GM12878 (cell line): ENCODE measurements around the gene TBCE. TPM values are rescaled to one million over a fixed set of nuclear protein-coding genes. Genes with fewer than 3 reads are reported as not detected.

Experiments
- ATAC-seq: fragments of 200-7000 bp; cut with Tn5 transposase; 3 replicates; pipeline ENCODE4 v1.9.1; 2020; ENCODE audit warnings: mild to moderate bottlenecking, moderate library complexity
- BruUV-seq: library from RNA; stranded (reverse); fragments of 400-500 nt; replicated peaks from 2 replicates; lab custom pipeline; 2021; lab: Mats Ljungman, UMichigan
- CTCF ChIA-PET: fragments of 300-600 bp; sonication (Branson Sonifier 250); formaldehyde crosslinking; extraction: SDS; loops from one replicate; lab custom pipeline; 2021; ENCODE audit warnings: inconsistent platforms; lab: Yijun Ruan, JAX
- POLR2A ChIA-PET: fragments of 350-600 bp; formaldehyde crosslinking; extraction: SDS; loops from one replicate; lab custom pipeline; 2021; ENCODE audit warnings: inconsistent platforms; lab: Charles Lee
- RAD21 ChIA-PET: fragments of 300-600 bp; sonication (Branson Sonifier 250); formaldehyde crosslinking; loops from one replicate; lab custom pipeline; 2023; ENCODE audit warnings: antibody characterized with exemption; ENCODE audit not compliant: unreplicated experiment; lab: Charles Lee
- SMC1A ChIA-PET: fragments of 300-600 bp; sonication (Branson Sonifier 250); formaldehyde crosslinking; loops from one replicate; lab custom pipeline; 2023; ENCODE audit not compliant: unreplicated experiment, uncharacterized antibody; lab: Charles Lee
- DNase-seq: peaks from one replicate; pipeline ENCODE4 v3.0.0-alpha.2; 2011; ENCODE audit warnings: low read depth, low spot score
- FAIRE-seq: peaks from 3 replicates; lab custom pipeline; 2011; peaks lifted over from hg19 to GRCh38; lab: Jason Lieb, UNC
- H2AFZ ChIP-seq: 2 replicates; pipeline ENCODE4 v1.6.0; 2011; ENCODE audit warnings: low read depth, low read length, control low read depth; ENCODE audit not compliant: control insufficient read depth
- H3K27ac ChIP-seq: 2 replicates; pipeline ENCODE4 v1.5.1; 2011; ENCODE audit warnings: control low read depth; ENCODE audit not compliant: control insufficient read depth, insufficient read depth
- H3K27me3 ChIP-seq, 2 experiments: replicated peaks in 1 of 2; 2 replicates each; pipeline versions ENCODE4 v1.6.0 to v1.6.1; 2011; ENCODE audit warnings: low read length in 1 of 2; ENCODE audit not compliant: control insufficient read depth in 2 of 2, insufficient read depth in 2 of 2
- H3K36me3 ChIP-seq, 2 experiments: 2 replicates each; pipeline ENCODE4 v1.5.1; 2011; ENCODE audit warnings: low read length in 1 of 2; ENCODE audit not compliant: control insufficient read depth in 2 of 2, insufficient read depth in 2 of 2
- H3K4me1 ChIP-seq: 2 replicates; pipeline ENCODE4 v1.6.1; 2011; ENCODE audit warnings: mild to moderate bottlenecking, low read length, moderate library complexity, mixed read lengths; ENCODE audit not compliant: control insufficient read depth, insufficient read depth
- H3K4me2 ChIP-seq: 2 replicates; pipeline ENCODE4 v1.6.0; 2011; ENCODE audit warnings: control low read depth; ENCODE audit not compliant: control insufficient read depth, insufficient read depth
- H3K4me3 ChIP-seq: fragments of 200-600 bp; sonication (generic); 2 replicates; pipeline ENCODE4 v1.5.1; 2016
- H3K79me2 ChIP-seq: 2 replicates; pipeline ENCODE4 v1.6.0; 2011; ENCODE audit warnings: low read length; ENCODE audit not compliant: control insufficient read depth, insufficient read depth
- H3K9ac ChIP-seq: 2 replicates; pipeline ENCODE4 v1.8.0; 2011; ENCODE audit warnings: low read length, control low read depth, mixed read lengths; ENCODE audit not compliant: control insufficient read depth, insufficient read depth
- H3K9me3 ChIP-seq: replicated peaks from 3 replicates; pipeline ENCODE4 v1.5.1; 2011; ENCODE audit warnings: mild to moderate bottlenecking, low read length; ENCODE audit not compliant: control insufficient read depth, insufficient read depth
- H4K20me1 ChIP-seq: 2 replicates; pipeline ENCODE4 v1.6.0; 2011; ENCODE audit not compliant: control insufficient read depth, insufficient read depth
- CBFB ChIP-seq: IDR thresholded peaks from 2 replicates; pipeline ENCODE4 v1.6.1; 2016; ENCODE audit warnings: antibody characterized with exemption, low read depth
- HDGF ChIP-seq: fragments of 450-650 bp; IDR thresholded peaks from 2 replicates; pipeline ENCODE4 v1.6.1; 2016; ENCODE audit warnings: antibody characterized with exemption
- POLR2AphosphoS2 ChIP-seq: IDR thresholded peaks from 2 replicates; pipeline ENCODE4 v1.6.1; 2011; ENCODE audit warnings: low read depth, mild to moderate bottlenecking, low read length, improper control_type of control experiment, moderate library complexity
- RCOR1 ChIP-seq: conservative IDR thresholded peaks from 2 replicates; pipeline ENCODE4 v1.6.1; 2012; ENCODE audit warnings: low read depth, low read length, improper control_type of control experiment
- WRNIP1 ChIP-seq: IDR thresholded peaks from 2 replicates; pipeline ENCODE4 v1.6.1; 2011; ENCODE audit warnings: low read depth, low read length, improper control_type of control experiment, borderline replicate concordance
- ZNF24 ChIP-seq: fragments of 450-650 bp; IDR thresholded peaks from 2 replicates; pipeline ENCODE4 v1.6.1; 2017; ENCODE audit warnings: antibody characterized with exemption, mild to moderate bottlenecking
- WGBS: methylation state at CpG from one replicate; pipeline ENCODE4 v1.1.6; 2016; ENCODE audit warnings: low lambda C conversion rate; ENCODE audit not compliant: insufficient replicate concordance, insufficient coverage; ENCODE audit errors: missing lambda C conversion rate; 5-methylcytosine and 5-hydroxymethylcytosine counted together
- in situ Hi-C: fragments of 300-500 bp; cut with MboI; formaldehyde crosslinking; loops from 9 replicates; pipeline ENCODE4 v1.14.3; 2018; ENCODE audit warnings: mixed read lengths
- intact Hi-C: fragments of 100-400 bp; cut with micrococcal nuclease; formaldehyde crosslinking; loops from one replicate; pipeline ENCODE4 v1.14.2; 2022; ENCODE audit not compliant: unreplicated experiment
- polyA plus RNA-seq, 11 experiments: library from polyadenylated mRNA; depleted of rRNA in 4 of 11; unstranded in 6 of 11; stranded (reverse) in 5 of 11; fragments of >200 nt; fragmentation: Nextera tagmentation in 4 of 11; fragmentation: Illumina TruSeq in 1 of 11; extraction: Ambion mirVana in 4 of 11; extraction: Trizol in 1 of 11; gene quantifications; 1 replicate in 1 of 11; 2 replicates in 10 of 11; pipeline versions ENCODE4 v1.2.1 to v1.2.3, GENCODE V29; 2011 to 2016; ENCODE audit warnings: inconsistent platforms in 2 of 11, missing spikeins in 2 of 11, low read depth in 1 of 11
- total RNA-seq, 4 experiments: library from RNA; depleted of rRNA in 3 of 4; stranded (reverse); fragments of >200 nt in 3 of 4; fragmentation: Illumina TruSeq in 1 of 4; extraction: Trizol in 1 of 4; gene quantifications; 2 replicates each; pipeline versions ENCODE4 v1.2.1 to v1.2.3, GENCODE V29; 2013 to 2021
- TF ChIP-seq, protein P1 (sequence below): fragments of 450-650 bp; IDR thresholded peaks from 2 replicates; pipeline ENCODE4 v1.6.1; 2017; ENCODE audit warnings: mild to moderate bottlenecking, moderate library complexity
- TF ChIP-seq, protein P2 (sequence below): fragments of 450-650 bp; IDR thresholded peaks from 2 replicates; pipeline ENCODE4 v1.6.1; 2014; ENCODE audit warnings: mild to moderate bottlenecking
- TF ChIP-seq, protein P3 (sequence below): fragments of 450-650 bp; formaldehyde crosslinking; IDR thresholded peaks from 2 replicates; pipeline ENCODE4 v1.4.0; 2020; ENCODE audit warnings: mild to moderate bottlenecking, moderate library complexity
- TF ChIP-seq, protein P4 (sequence below): fragments of 450-650 bp; IDR thresholded peaks from 2 replicates; pipeline ENCODE4 v1.6.1; 2017; ENCODE audit warnings: borderline replicate concordance

The TBCE gene
- total and polyA plus RNA-seq, 10 of the 15 experiments (the other 5 are each of a cell fraction or from before 2014, with no cell fraction given) = 22.7 to 48.7 (median 29.2) TPM

DNA sequence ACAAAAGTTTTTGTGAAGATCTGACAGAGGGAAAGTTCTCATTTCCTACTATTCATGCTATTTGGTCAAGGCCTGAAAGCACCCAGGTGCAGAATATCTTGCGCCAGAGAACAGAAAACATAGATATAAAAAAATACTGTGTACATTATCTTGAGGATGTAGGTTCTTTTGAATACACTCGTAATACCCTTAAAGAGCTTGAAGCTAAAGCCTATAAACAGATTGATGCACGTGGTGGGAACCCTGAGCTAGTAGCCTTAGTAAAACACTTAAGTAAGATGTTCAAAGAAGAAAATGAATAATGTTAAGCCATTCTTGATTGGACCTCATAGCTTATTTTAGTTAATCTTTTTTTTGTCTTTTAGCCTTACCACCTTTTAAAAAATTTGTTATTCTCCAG is 24.8 kb upstream of the TBCE start:
- no peak for TF ChIP-seq HDGF
- TF ChIP-seq RCOR1 = no peak
- no peak for TF ChIP-seq CBFB
- TF ChIP-seq, protein P1, sequence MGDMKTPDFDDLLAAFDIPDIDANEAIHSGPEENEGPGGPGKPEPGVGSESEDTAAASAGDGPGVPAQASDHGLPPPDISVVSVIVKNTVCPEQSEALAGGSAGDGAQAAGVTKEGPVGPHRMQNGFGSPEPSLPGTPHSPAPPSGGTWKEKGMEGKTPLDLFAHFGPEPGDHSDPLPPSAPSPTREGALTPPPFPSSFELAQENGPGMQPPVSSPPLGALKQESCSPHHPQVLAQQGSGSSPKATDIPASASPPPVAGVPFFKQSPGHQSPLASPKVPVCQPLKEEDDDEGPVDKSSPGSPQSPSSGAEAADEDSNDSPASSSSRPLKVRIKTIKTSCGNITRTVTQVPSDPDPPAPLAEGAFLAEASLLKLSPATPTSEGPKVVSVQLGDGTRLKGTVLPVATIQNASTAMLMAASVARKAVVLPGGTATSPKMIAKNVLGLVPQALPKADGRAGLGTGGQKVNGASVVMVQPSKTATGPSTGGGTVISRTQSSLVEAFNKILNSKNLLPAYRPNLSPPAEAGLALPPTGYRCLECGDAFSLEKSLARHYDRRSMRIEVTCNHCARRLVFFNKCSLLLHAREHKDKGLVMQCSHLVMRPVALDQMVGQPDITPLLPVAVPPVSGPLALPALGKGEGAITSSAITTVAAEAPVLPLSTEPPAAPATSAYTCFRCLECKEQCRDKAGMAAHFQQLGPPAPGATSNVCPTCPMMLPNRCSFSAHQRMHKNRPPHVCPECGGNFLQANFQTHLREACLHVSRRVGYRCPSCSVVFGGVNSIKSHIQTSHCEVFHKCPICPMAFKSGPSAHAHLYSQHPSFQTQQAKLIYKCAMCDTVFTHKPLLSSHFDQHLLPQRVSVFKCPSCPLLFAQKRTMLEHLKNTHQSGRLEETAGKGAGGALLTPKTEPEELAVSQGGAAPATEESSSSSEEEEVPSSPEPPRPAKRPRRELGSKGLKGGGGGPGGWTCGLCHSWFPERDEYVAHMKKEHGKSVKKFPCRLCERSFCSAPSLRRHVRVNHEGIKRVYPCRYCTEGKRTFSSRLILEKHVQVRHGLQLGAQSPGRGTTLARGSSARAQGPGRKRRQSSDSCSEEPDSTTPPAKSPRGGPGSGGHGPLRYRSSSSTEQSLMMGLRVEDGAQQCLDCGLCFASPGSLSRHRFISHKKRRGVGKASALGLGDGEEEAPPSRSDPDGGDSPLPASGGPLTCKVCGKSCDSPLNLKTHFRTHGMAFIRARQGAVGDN = no peak
- TF ChIP-seq, protein P2, sequence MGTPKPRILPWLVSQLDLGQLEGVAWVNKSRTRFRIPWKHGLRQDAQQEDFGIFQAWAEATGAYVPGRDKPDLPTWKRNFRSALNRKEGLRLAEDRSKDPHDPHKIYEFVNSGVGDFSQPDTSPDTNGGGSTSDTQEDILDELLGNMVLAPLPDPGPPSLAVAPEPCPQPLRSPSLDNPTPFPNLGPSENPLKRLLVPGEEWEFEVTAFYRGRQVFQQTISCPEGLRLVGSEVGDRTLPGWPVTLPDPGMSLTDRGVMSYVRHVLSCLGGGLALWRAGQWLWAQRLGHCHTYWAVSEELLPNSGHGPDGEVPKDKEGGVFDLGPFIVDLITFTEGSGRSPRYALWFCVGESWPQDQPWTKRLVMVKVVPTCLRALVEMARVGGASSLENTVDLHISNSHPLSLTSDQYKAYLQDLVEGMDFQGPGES = no peak
- TF ChIP-seq ZNF24 = no peak
- TF ChIP-seq POLR2AphosphoS2 = no peak
- TF ChIP-seq, protein P3, sequence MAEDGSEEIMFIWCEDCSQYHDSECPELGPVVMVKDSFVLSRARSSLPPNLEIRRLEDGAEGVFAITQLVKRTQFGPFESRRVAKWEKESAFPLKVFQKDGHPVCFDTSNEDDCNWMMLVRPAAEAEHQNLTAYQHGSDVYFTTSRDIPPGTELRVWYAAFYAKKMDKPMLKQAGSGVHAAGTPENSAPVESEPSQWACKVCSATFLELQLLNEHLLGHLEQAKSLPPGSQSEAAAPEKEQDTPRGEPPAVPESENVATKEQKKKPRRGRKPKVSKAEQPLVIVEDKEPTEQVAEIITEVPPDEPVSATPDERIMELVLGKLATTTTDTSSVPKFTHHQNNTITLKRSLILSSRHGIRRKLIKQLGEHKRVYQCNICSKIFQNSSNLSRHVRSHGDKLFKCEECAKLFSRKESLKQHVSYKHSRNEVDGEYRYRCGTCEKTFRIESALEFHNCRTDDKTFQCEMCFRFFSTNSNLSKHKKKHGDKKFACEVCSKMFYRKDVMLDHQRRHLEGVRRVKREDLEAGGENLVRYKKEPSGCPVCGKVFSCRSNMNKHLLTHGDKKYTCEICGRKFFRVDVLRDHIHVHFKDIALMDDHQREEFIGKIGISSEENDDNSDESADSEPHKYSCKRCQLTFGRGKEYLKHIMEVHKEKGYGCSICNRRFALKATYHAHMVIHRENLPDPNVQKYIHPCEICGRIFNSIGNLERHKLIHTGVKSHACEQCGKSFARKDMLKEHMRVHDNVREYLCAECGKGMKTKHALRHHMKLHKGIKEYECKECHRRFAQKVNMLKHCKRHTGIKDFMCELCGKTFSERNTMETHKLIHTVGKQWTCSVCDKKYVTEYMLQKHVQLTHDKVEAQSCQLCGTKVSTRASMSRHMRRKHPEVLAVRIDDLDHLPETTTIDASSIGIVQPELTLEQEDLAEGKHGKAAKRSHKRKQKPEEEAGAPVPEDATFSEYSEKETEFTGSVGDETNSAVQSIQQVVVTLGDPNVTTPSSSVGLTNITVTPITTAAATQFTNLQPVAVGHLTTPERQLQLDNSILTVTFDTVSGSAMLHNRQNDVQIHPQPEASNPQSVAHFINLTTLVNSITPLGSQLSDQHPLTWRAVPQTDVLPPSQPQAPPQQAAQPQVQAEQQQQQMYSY (CRISPR knock-in tag) = no peak
- no peak for TF ChIP-seq WRNIP1
- TF ChIP-seq, protein P4, sequence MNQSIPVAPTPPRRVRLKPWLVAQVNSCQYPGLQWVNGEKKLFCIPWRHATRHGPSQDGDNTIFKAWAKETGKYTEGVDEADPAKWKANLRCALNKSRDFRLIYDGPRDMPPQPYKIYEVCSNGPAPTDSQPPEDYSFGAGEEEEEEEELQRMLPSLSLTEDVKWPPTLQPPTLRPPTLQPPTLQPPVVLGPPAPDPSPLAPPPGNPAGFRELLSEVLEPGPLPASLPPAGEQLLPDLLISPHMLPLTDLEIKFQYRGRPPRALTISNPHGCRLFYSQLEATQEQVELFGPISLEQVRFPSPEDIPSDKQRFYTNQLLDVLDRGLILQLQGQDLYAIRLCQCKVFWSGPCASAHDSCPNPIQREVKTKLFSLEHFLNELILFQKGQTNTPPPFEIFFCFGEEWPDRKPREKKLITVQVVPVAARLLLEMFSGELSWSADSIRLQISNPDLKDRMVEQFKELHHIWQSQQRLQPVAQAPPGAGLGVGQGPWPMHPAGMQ = no peak
- Histone ChIP-seq H4K20me1 (no peaks in the 10 kb centered on the region), H3K27me3 (no peaks in the 10 kb centered on the region), H3K36me3 (peaks cover 0 to 5% of the 10 kb centered on the region in 2 experiments; a peak in 1 of 4 replicates), H3K79me2 (no peaks in the 10 kb centered on the region), H3K27ac (no peak overlapping the region), H3K9me3 (no peaks in the 10 kb centered on the region), H3K9ac (no peak overlapping the region), H3K4me1 (no peaks in the 10 kb centered on the region), H3K4me2 (no peak overlapping the region), H3K4me3 (no peak overlapping the region), H2AFZ (no peak overlapping the region)
- no peak for DNase-seq
- 92% methylated on average over 3 of the region's 3 CpGs for WGBS
- POLR2A ChIA-PET = no interaction called here
- intact Hi-C loops = no loop called here
- ATAC-seq = no peak
- in situ Hi-C loops = no loop called here
- no peak for FAIRE-seq
- CTCF ChIA-PET = interaction anchor here (3.7 kb wide), 1 partner anchor 73 kb away, joined by 19 read pairs; no protein-coding TSS in a partner anchor
- SMC1A ChIA-PET = interaction anchor here (0.6 to 1.6 kb wide), 3 partner anchors 12 to 189 kb away, joined by 3 to 5 read pairs (median 3); no protein-coding TSS in a partner anchor
- TSS peak; percentile 61 for BruUV-seq
- RAD21 ChIA-PET = interaction anchor here (0.6 kb wide), 1 partner anchor 847 kb away, joined by 3 read pairs; no protein-coding TSS in a partner anchor
